Limb (tissue), 2 donors: ENCODE measurements around the gene CALR.
"Not testable (repeated sequence)": the region's sequence is repeated elsewhere in the genome, so short reads cannot be mapped to it uniquely, and the experiment has no call there.

Source experiments
- DNase-seq, 2 donors: peaks; one replicate each; pipeline ENCODE4 v3.0.0-alpha.2; 2016; ENCODE audit errors: extremely low spot score in 2 of 2

The CALR gene

GRCh38 chr19:12937927-12938778, at the start of gene CALR:
CALR (plus strand) TSS chr19:12938609; CDS start chr19:12938680, 71 bp downstream.
- DNase-seq: peak; percentile 99

- DNase-seq: not testable (repeated sequence)
Measured at GRCh38 chr19:12890299-12890786, 48.1 kb upstream of the CALR start.

GRCh38 chr19:12890787-12891552, 47.4 kb upstream of the CALR start, which contains the start of gene GCDH:
GCDH (plus strand) TSS chr19:12891160; CDS start chr19:12891305, 145 bp downstream.
- DNase-seq: peak; percentile 95 to 99

- DNase-seq: no peak
Measured at GRCh38 chr19:12891553-12892021, 46.8 kb upstream of the CALR start.

GRCh38 chr19:12893582-12893981, 44.8 kb upstream of the CALR start:
- no peak for DNase-seq

- no peak for DNase-seq
Measured at GRCh38 chr19:12896460-12896859, 41.9 kb upstream of the CALR start.

- DNase-seq: no peak
Measured at GRCh38 chr19:12899891-12900518, 38.4 kb upstream of the CALR start.

- DNase-seq: no peak
Measured at GRCh38 chr19:12907166-12907565, 31.2 kb upstream of the CALR start.

GRCh38 chr19:12912571-12912970, 25.8 kb upstream of the CALR start:
- no peak for DNase-seq

- DNase-seq: peak; percentile 84 to 89
Measured at GRCh38 chr19:12913011-12913561, 25.3 kb upstream of the CALR start.

- DNase-seq: no peak
Measured at GRCh38 chr19:12913851-12914690, 24.3 kb upstream of the CALR start.

- not testable (repeated sequence) for DNase-seq
Measured at GRCh38 chr19:12915860-12916259, 22.5 kb upstream of the CALR start.

GRCh38 chr19:12918253-12918652, 20.2 kb upstream of the CALR start:
- DNase-seq: no peak

GRCh38 chr19:12921047-12921446, 17.4 kb upstream of the CALR start:
- no peak for DNase-seq

- no peak for DNase-seq
Measured at GRCh38 chr19:12922959-12923358, 15.4 kb upstream of the CALR start.

GRCh38 chr19:12924621-12925310, 13.6 kb upstream of the CALR start:
- no peak for DNase-seq

- DNase-seq: no peak
Measured at GRCh38 chr19:12930002-12930645, 8.3 kb upstream of the CALR start.

- no peak for DNase-seq
Measured at GRCh38 chr19:12932392-12933286, 5.8 kb upstream of the CALR start.
